ENCODE results near the gene TBRG4.
A peak's percentile ranks its signal among the peaks of the same experiment; 100 is the strongest.
"Not testable (repeated sequence)": the region's sequence is repeated elsewhere in the genome, so short reads cannot be mapped to it uniquely, and the experiment has no call there.

The TBRG4 gene

DNA sequence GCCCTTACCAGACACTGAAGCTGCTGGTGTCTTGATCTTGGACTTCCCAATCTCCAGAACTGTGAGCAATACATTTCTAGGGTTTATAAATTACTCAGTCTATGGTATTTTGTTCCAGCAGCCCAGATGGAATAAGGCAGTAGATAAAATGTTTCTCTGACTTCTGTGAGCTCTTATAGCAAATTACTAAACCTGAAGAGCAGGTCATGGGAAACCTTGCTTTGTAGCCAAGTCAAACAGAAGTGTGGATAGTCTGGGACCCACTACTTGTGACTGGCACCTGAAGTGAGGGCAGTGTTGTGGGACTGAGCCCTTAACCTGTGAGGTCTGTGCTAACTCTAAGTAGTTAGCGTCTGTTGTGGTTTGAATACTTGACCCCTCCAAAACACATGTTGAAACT is 4.6 kb upstream of the TBRG4 start:
- no peak for DNase-seq (ENCODE audit: low read depth)

DNA sequence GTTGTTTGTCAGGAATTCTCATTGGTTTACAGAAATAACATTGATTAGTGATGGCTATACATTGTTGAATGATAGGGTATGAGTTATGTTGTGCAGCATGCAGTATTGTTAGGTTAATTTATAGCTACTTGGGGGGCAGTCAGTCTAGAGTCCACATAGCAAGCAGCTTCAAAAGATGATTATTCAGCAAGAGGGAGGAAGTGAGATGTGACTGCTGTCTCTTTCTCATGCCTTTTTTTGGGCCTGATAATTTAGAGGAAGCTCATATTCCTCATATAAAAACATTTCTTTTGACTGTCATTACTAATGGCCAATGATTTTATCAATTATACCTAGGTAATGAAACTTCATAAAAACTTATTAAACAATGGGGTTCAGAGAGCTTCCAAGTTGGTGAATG is 3.4 kb upstream of the TBRG4 start:
- no peak for DNase-seq (ENCODE audit: low read depth)

DNA sequence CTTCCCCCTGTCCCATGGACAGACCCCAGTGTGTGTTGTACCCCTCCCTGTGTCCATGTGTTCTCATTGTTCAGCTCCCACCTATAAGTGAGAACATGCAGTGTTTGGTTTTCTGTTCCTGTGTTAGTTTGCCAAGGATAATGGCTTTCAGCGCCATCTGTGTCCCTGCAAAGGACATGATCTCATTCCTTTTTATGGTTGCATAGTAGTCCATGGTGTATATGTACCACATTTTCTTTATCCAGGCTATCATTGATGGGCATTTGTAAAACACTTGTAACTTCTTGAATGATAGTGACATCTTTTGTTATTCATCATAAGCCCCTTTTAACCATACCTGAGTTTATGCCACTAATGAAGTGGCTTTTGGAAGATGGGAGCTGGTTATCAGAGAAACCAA is 2.8 kb upstream of the TBRG4 start:
- not testable (repeated sequence) for DNase-seq (ENCODE audit: low read depth)

DNA sequence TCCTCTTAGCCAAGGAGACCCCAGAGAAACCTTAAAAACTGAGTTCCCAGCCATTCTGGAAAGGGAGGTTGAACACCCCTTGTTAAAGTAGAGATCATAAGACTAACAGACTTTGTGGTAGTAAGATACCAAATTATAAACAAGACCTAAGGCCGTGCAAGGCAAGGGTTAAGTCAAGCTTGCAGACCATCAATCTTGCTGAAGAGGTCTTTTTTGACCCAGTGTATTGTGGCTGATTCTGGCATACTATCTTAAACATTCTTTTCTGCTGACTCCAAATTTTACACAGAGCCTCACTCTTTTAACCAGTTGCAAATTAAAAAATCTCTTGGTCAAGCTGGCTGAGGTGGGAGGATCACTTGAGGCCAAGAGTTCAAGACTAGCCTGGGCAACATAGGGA is 1.2 kb upstream of the TBRG4 start:
- DNase-seq (ENCODE audit: low read depth), result peak; percentile 66

DNA sequence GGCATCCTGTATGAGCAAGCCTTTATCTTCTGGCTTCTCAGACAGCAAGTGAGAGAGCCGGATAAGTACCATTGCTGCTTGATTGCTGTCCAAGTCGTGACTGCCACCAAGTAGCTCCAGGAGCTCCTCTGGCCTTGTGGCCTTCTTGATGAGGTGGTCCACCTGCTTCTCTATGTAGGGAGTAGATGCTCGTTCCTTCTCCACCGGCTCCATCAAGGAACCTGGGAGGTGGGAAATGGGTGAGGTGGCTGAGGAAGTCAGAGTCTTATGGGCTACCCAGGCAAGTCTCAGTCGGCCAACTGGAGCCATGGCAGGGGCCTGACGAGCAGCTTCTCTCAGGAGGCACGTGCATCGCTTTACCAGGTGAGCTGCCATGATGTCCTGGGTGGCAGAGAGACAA is 2.6 kb downstream of the TBRG4 start:
- DNase-seq (ENCODE audit: low read depth), result no peak

DNA sequence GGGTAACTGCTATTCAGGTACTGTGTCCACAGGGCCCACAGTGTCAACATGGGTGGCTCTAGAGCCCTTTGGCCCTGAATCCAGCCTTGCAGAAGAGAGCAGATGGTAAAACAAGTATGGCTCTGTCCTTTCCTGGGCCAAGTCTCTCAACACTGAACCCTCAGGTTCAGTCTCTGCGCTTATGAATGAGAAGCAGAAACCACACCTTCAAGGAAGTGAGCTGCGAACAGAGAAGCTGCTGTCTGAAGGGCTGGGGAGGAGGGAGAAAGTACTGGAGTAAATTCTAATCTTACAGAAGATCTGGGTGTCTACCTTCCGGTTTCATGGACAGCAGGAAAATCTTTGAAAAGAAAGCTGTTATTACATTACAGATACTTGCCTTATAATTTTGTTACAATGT is 4.1 kb downstream of the TBRG4 start:
- DNase-seq (ENCODE audit: low read depth), result no peak

DNA sequence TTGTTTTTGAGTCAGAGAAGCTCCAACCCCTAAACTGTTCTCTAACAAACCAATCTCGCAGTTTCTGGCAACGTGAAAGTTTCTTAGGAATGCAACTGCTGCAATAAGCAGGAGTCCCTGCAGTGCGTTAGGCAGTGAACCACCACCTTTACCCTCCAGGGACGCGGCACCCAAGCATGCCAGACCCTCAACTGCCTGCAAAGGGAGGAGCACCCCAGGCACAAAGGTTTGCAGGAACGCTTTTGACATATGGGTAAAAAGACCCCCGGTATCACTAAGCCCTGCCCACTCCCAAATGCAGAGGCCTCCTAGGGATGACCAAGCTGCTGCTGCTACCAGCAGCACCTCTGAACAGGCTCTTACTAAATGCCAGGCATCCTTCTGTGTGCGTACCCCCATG is 4.7 kb downstream of the TBRG4 start:
- no peak for DNase-seq (ENCODE audit: low read depth)

DNA sequence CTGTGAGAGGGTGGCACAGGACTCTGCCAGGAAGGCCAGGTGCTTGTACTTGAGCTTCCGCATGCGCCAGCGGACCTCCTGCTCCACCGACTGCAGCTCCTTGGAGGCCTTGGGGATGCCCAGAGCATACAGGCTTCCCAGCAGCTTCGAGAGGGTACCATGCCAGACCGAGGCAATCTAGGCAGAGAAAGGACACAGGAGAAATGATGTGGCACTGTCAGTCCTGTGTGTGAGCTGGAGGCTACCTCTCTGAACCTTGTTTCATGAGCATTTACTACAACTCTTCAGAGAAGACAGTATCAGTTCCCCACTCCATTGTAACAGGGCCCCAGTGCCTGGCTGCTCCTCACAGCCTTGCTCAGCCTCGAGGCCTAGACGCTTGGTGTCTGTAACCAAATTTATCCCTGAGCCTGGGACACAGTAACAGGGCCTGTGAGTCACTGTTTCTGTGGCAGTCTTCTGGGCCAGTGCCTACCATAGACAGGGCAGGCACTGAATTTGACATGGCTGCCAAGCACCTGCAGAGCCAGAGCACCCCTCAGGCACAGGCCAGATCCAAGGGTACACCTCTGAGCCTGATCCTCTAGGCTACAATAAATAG is 5.8 kb downstream of the TBRG4 start:
- DNase-seq (ENCODE audit: low read depth), result no peak

DNA sequence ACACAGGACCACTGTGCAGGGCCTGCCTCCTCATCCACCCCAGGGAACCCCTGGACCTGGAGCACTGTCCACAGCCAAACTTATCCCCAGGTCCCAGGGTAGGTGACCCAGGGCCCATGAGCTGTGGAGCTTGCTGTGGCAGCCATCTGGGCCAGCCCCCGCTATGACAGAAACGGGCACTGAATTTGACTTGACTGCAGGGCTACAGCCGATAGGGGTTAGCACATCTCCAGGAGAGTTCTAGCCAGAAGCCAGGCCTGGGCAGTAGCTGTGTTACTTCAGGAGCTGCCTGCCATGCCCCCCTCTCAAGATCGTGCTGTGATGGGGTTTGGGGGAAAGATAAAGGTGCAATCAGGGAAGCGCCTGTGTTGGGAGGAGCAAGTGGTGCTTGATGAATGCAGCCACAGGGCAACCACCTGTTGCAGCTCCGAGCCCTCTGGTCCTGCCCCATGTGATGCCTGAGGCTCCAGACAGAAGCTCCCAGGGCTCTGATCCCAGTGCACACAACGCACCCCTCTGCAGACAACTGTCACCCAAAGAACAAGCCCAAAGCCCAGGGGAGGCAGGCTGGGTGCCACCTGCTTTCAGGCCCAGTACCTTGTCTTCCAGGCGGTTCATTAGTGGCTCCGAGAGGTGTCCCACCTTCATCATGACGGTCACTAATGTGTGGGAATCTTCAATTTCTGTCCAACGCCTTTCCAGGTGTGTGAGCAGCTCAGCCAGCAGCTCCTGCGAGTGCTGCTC is 6.5 kb downstream of the TBRG4 start:
- DNase-seq (ENCODE audit: low read depth), result no peak

DNA sequence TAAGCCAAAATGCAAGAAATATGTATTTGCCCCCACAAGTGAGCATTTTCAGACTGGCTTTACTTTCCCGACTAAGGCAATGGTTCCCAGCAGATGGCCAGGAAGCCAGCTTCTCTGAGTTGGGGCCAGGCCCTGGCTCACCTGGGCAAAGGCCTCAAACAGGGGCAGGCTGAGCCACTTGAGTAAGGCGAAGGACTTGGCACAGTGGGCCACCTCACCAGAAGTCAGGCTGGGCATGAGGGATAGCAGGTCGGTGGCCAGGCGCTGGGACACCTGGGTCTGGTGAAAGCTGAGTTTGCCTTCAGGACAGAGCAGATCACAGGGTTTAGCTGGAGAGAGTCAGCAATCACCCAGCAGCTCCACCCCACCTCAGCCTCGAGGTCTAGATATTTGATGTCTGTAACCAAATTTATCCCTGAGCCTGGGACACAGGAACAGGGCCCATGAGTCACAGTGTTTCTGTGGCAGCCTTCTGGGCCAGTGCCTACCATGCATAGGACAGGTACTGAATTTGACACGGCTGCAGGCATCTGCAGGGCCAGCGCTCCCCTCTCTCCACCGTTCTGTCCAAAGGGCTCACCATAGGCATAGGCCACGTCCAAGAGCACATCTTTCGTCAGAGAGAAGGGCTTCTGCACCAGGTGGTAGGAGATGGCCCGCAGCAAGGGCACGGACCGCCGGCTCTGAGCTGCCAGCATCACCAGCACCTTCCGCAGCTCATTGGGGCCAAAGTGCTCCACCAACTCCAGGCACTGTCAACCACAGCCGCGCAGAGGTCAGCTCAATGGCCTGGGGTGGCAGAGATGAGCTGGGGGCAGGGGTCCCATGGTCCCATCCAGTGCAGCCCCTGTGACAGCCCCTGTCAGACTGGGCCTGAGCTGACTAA is 7.3 kb downstream of the TBRG4 start:
- DNase-seq (ENCODE audit: low read depth), result no peak

DNA sequence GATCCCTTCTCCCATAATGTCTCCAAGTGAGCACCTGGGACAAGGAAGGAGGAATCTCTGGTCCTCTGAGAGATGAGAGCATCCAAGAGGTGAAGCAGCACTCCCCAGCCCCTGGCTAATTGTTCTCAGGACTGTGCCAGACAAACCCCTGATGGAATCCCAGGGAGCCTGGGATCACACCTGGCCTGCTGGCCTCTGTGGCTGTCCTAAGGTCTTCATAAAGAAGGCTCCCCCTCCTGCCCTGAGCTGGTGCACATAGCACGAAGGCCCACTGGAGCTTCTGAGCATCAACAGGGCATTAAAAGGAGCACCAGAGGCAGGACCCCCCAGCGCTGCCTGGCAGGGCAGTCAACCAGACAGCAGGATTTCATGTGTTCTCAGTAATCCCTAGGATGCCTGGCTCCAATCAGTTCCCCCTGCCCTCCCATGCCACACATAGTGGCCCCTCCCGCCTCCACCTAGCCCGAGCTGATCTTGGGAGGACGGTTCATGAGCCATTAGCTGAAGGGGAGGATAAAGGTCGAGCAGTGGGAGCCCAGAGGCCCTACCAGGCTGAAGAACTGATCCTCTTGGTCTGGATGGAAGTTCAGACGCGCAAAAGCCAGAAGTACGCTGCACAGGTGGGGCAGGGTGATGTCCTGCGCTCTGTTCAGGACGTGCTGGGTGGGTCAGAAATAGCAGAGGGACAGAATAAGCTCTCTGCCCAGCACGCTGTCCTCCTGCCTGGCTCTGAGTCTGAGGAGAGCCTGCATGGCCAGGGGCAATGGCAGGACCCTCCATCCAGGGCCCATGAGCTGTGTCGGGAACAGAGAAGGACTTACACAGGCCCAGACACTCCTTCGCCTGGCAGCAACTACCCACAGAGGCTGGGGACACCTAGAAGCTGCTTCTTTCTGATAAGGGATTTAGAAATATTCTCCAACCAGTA is 8.4 kb downstream of the TBRG4 start:
- no peak for DNase-seq (ENCODE audit: low read depth)

DNA sequence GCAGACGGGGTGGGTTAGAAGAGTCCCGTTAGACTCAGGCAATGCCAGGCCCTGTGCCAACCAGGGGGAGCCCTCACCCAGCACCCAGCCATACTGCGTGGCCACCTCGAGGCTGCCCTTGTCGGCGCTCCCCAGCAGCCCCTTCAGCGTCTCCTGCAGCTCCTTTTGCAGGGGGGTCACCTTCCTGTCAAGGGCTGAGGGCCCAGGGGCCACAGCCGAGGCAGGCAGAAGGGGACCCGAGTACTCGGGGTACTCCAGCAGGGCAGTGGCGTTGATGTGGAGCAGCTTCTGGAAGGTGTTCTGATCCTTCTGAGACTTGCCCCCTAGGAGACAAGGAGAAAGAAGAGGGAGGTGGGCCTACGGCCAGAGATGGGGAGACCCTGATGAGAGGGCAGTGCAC is 9.7 kb downstream of the TBRG4 start:
- DNase-seq (ENCODE audit: low read depth), result no peak

DNA sequence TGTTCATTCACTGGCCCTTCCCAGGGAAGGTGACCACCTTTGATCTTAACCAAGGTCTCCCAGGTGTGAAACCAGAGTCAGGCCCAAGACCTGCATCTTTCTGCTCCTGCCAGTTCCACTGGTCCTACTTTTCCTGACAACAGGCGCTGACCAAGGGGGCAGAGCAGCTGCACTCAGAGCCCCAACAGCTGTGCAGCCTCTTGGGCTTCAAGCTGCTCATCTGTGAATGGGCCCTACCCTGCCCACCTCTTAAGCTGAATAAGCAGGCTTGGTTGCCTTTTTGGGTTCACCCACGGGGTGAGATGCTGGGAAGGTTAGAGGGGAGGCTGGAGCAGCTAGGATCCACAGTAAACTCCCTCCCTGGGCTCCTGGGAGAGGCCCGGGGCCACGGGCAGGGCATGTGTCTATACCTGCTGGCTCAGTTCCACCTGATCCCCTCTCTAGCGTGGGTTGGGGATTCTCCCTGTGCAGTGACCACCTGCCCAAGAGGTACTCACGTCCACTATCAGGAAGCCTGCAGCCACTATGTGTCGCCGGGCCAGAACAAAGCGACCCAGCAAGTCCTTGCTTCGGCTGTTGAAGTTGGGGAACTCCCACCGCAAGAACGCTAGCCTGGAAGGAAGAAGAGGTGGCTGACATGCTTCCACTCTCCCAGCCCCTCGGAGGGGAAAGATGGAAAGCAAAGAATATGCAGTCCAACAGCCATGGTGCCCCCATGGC is 10.6 kb downstream of the TBRG4 start:
- DNase-seq (ENCODE audit: low read depth), result no peak

DNA sequence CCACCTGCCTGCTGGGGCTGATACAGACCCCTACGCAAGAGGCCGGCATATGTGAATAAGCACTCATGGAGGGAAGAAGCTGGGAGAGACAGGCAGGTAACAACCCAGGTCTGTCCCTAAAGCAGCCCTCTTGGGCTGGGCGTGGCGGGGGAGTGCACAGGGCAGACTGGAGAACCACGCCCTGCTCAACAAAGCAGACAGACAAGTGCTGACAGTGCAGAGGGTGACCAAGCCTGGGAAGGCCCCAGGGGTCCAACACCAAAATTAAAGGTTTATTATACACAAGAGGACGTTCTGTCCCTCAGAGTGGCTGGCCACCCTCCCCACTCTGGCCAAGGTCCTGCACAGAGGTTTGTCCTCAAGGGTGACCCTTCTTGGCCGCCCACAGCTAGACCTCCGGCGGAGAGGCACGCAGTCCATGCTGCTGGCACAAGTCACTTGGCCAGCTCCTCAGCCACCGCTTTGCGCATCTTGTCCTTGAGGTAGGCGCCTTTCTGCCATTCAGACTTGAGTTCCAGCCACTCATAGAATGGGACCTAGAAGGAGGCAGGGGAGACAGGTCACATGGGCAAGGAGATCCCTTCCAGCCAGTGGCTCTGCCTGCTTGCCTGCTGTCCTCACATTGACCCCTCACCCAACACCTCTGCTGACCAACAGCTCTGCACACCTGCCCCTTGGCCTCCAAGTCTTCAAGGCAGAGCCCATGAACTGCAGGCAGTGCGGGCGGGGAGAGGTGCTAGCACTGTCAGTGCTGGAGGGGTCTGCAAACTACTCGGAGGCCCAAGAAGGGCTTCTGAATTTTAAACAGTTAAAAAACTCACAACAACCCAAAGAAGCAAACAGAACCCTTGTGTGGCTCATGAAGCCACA is 11.4 kb downstream of the TBRG4 start:
- no peak for DNase-seq (ENCODE audit: low read depth)

DNA sequence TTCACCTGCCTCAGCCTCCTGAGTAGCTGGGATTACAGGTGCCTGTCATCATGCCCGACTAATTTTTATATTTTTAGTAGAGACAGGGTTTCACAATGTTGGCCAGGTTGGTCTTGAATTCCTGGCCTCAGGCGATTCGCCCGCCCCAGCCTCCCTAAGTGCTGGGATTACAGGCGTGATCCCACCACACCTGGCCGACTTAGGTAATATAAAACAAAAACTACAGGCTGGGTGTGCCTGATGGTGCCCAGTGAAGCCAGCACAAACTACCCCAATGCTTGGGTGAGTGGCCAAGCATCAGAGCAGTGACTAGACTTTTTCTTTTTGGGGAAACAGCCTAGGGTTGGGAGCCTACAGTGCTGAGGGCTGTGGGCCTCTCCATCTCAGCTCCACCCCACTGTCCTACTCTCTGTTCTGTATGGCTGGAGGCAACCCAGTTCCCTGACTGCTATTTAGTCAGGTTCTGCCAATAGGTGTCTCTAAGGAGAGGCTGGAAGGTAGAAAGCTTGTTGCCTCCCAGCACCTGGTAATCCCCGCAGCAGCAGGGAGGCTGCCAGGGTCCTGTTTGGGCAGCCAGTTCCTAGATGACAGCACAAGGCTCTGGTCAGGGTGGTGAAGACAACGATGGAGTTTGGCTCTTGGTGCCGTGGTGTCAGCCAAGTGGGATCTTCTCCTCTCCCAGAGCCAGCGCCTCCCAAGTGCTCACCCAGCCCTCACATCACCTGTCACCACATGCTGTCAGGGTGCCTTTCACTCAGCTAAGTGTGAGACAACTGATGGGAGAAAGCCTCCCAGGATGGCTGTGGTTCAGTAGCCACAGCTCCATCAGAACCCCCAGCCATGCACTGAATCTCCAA is 12.3 kb downstream of the TBRG4 start:
- DNase-seq (ENCODE audit: low read depth), result no peak

DNA sequence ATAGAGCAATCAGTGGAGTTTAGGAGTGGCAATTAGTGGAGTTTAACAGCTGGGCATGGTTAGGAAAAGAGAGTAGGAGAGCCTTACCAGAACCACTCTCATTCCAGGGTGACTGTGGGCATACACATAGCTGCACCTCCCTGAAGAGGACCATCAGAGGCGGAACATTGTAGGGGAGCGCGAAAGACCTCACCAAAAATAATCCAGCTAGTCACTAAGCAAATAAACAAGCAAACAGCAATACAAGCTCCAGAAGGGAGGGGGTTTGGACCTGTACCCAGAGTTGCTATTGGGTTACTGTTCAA is 18.6 kb downstream of the TBRG4 start:
- no peak for DNase-seq (ENCODE audit: low read depth)

DNA sequence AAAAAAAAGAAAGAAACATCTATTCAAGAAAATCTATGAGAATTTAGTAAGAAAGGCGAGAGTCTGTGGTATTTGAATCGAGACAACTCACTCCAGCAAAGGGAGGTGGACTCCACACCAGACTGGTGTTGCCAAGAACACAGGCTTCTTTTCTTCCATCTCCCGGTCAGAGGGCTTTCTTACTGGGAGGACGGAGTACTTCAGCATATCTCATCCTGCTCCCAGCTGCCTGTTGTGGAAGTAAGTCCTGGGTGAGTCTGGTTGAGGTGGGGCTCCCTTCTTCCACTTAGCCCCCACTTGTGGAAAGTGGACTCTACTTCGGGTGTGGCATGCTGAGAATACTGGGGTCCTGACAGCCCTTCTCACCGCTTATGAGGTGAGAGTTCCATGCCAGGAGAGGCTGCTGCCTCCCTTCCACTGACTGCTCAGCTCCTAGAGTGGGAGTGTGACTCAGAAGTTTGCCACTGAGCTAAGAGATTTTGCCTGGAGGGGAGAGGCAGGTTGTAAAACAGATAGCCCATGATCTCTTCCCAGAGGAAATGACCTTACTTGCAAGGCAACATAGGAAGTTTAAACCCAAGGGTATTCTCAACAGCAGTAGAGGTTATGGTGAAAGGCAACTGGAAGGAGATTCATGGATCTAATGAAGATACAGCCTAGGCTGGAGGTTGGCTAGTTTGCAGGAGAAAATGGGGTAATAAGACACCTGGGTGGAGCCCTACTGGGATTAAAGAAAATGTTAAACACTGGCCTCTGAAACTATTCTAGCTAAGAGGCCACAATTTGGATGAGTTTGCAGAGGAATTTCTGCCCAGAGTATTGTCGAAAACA is 19.2 kb downstream of the TBRG4 start:
- peak; percentile 17 for DNase-seq (ENCODE audit: low read depth)

DNA sequence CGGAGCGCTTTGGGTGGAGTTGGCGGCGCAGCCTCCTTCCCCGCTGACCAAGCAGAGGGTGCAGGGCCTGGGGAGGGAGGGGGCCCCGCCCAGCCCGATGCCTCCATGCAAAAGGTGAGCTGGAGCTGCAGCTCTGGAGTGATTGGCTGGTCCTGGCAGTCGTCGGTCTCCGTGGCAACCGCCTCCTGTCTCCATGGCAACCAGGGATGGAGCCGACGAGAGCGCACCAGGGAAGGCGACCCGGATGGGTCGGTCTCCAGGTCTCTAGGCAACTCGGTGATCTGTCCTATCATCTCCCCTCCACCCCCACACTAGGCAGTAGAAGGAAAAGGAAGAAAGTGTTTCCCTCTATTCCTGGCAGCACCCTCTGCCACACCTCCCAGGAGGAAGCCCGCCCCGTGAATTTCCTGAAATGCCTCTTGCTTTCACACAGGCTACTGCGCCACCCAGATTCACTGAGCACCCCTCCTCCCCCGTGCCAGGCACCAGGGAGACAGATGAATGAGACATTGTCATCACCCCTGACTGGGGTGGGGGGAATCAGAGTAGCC is 22.1 kb downstream of the TBRG4 start:
- DNase-seq (ENCODE audit: low read depth), result peak; percentile 47

Measured in amniotic epithelial cell (primary cell).